Body of pancreas (tissue), 4 donors: ENCODE measurements around the gene HEPH. TPM values are rescaled to one million over a fixed set of nuclear protein-coding genes. Genes with fewer than 3 reads are reported as not detected.
"Not testable (repeated sequence)": the region's sequence is repeated elsewhere in the genome, so short reads cannot be mapped to it uniquely, and the experiment has no call there.

Source experiments
- ATAC-seq: fragments of 150-250 bp; one replicate; pipeline ENCODE4 v1.9.1; 2016
- DNase-seq, 4 donors: peaks; one replicate each; pipeline ENCODE4 v3.0.0-alpha.2; 2019
- H3K27ac ChIP-seq, 4 donors: fragments of 200-600 bp; sonication (generic); 1 replicate in 3 of 4; 2 replicates in 1 of 4; pipeline versions ENCODE4 v1.5.1 to v1.6.1; 2016 to 2019; ENCODE audit warnings: mild to moderate bottlenecking in 1 of 4, mixed read lengths in 1 of 4, moderate library complexity in 1 of 4
- H3K27me3 ChIP-seq, 2 donors: fragments of 200-600 bp; sonication (generic); one replicate each; pipeline ENCODE4 v1.6.0; 2016; ENCODE audit warnings: mild to moderate bottlenecking in 1 of 2
- H3K36me3 ChIP-seq, 2 donors: fragments of 200-600 bp; sonication (generic); replicated peaks in 1 of 2; 2 replicates each; pipeline ENCODE4 v1.5.1; 2016; ENCODE audit warnings: low read depth in 2 of 2; ENCODE audit not compliant: insufficient read depth in 1 of 2
- H3K4me1 ChIP-seq: fragments of 200-600 bp; sonication (generic); one replicate; pipeline ENCODE4 v1.6.0; 2016
- H3K4me3 ChIP-seq, 2 donors: fragments of 200-600 bp; sonication (generic); 1 replicate in 1 of 2; 2 replicates in 1 of 2; pipeline ENCODE4 v1.5.1; 2016 to 2019
- H3K9me3 ChIP-seq, 3 donors: fragments of 200-600 bp; sonication (generic); 1 replicate in 2 of 3; 2 replicates in 1 of 3; pipeline ENCODE4 v1.5.1; 2016
- POLR2A ChIP-seq, 3 donors: fragments of 450-650 bp; IDR thresholded peaks; one replicate each; pipeline ENCODE4 v1.6.1; 2016; ENCODE audit warnings: antibody characterized with exemption in 3 of 3, mild to moderate bottlenecking in 2 of 3
- WGBS, 2 donors: methylation state at CpG; one replicate each; pipeline ENCODE4 v1.1.5; 2017; 5-methylcytosine and 5-hydroxymethylcytosine counted together
- intact Hi-C: fragments of 100-400 bp; cut with DNase I; formaldehyde crosslinking; loops from one replicate; pipeline ENCODE4 v1.15.1; 2023
- total RNA-seq, 2 donors: library from RNA; depleted of rRNA; stranded (reverse); fragments of >200 nt; gene quantifications; one replicate each; pipeline ENCODE4 v1.1.0, GENCODE V29; 2016
- TF ChIP-seq, protein P1 (sequence below), 7 experiments: fragments of 450-650 bp in 4 of 7; fragments of 200-600 bp in 3 of 7; sonication (generic) in 3 of 7; IDR thresholded peaks; one replicate each; pipeline ENCODE4 v1.5.1; 2016 to 2019; ENCODE audit warnings: antibody characterized with exemption in 7 of 7

Gene HEPH
- total RNA-seq, 2 donors from 2014 or later: 2.3 to 4.2 TPM

DNA sequence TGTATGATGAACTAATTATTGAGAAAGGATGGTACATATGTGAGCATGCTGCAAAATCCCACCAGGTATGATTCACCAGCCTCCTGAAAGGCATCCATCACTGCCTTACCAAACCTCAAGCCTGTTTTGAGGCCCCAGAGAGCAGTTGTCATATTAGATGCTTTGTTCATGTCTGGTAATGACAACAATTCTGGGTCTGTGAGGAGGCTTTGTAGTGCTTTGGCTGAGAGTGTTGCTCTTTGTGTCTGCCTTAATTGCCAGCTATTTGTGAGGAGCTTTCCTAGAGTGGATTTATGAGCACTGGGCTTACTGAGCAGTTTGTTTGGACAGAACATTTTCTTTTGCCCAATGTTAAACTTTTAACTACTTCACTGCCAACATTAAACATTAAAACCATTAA is 69.2 kb downstream of the HEPH start:
- DNase-seq (no peak), ATAC-seq (no peak)
- no peak overlapping the region for H3K4me3 ChIP-seq
- H3K9me3 ChIP-seq: no peaks in the 10 kb centered on the region
- H3K27ac ChIP-seq: no peak overlapping the region
- no peaks in the 10 kb centered on the region for H3K36me3 ChIP-seq
- intact Hi-C loops: no loop called here
- H3K4me1 ChIP-seq: no peaks in the 10 kb centered on the region
- TF ChIP-seq POLR2A (IDR thresholded peaks at IDR 0.05): no peak
- TF ChIP-seq, protein P1, sequence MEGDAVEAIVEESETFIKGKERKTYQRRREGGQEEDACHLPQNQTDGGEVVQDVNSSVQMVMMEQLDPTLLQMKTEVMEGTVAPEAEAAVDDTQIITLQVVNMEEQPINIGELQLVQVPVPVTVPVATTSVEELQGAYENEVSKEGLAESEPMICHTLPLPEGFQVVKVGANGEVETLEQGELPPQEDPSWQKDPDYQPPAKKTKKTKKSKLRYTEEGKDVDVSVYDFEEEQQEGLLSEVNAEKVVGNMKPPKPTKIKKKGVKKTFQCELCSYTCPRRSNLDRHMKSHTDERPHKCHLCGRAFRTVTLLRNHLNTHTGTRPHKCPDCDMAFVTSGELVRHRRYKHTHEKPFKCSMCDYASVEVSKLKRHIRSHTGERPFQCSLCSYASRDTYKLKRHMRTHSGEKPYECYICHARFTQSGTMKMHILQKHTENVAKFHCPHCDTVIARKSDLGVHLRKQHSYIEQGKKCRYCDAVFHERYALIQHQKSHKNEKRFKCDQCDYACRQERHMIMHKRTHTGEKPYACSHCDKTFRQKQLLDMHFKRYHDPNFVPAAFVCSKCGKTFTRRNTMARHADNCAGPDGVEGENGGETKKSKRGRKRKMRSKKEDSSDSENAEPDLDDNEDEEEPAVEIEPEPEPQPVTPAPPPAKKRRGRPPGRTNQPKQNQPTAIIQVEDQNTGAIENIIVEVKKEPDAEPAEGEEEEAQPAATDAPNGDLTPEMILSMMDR (IDR thresholded peaks at IDR 0.05): no peak
- H3K27me3 ChIP-seq: no peaks in the 10 kb centered on the region

DNA sequence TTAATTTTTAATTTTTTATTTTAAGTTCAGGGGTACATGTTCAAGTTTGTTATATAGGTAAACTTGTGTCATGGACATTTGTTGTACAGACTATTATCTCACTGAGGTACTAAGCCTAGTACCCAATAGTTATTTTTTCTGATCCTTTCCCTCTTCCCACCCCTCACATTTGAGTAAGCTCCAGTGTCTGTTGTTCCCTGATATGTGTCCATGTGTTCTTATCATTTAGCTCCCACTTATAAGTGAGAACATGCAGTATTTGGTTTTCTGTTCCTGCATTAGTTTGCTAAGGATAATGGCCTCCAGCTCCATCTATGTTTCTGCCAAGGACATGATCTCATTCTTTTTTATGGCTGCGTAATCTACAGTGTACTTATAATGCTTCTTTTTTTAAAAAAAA is 69.9 kb downstream of the HEPH start:
- intact Hi-C loops: not testable (repeated sequence)

DNA sequence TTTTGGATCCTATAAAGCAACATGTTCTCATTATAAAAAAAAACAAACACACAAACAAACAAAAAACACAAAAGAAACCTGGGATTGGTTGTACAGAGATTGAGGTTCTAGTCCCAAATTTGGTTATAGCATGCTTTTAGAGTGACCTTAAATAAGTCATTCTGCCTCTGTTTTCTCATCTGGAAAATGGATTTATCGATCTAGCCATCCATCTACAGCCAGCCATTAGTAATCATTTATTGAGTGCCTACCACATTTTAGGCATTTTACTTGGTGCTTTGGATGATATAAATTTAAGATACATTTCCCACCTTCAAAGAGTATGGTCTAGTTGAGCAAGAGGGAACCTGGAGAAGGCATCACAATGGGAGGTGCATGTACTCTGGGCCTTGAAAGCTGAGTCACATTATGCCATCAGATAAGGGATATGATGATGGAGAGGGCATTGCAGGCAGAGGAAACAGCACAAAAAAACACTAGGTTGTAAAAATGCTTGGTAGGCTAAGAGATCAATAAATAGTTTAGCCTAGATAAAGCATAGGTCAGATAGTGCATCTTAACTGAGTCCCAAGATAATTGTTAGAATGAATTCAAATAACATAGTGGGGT is 91.4 kb downstream of the HEPH start:
- no peaks in the 10 kb centered on the region for H3K4me1 ChIP-seq
- H3K36me3 ChIP-seq: no peaks in the 10 kb centered on the region
- H3K4me3 ChIP-seq: no peak overlapping the region
- no peaks in the 10 kb centered on the region for H3K27me3 ChIP-seq
- DNase-seq: no peak
- intact Hi-C loops: no loop called here
- H3K27ac ChIP-seq: no peak overlapping the region
- no peak for ATAC-seq
- 65 to 69% methylated on average over 1 of the region's 1 CpG for WGBS, 2 donors
- TF ChIP-seq, protein P1 (IDR thresholded peaks at IDR 0.05): no peak
- TF ChIP-seq POLR2A (IDR thresholded peaks at IDR 0.05): no peak
- H3K9me3 ChIP-seq: no peaks in the 10 kb centered on the region

More for the DNA sequence above, 69.9 kb downstream of the HEPH start:
- ATAC-seq, H3K9me3 ChIP-seq, H3K36me3 ChIP-seq, H3K4me1 ChIP-seq, H3K27me3 ChIP-seq, DNase-seq, H3K4me3 ChIP-seq, H3K27ac ChIP-seq: not testable (repeated sequence)
- WGBS, 2 donors: 77 to 94% methylated on average over 1 of the region's 1 CpG

DNA sequence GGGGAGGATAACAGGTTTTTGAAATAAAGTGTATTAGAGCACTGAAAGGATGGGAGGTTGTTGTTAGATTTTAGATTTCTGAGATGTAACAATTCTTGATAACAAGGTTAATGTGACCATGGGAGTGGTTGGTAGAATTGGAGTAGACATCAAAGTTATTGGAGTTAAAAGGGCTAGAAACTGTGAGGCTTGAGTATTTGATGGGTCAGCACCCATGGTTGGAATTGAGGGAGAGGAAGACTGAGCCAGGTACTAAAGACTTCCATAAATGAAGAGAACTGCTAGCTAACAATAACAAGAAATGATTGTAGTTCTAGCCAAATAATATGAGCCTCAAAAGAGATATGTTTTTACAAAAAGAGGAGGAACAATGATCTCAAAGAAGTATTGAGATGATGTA is 98.8 kb downstream of the HEPH start:
- no peak for DNase-seq
- Histone ChIP-seq H3K4me1 (no peaks in the 10 kb centered on the region), H3K27ac (no peak overlapping the region), H3K36me3 (no peaks in the 10 kb centered on the region), H3K9me3 (no peaks in the 10 kb centered on the region), H3K27me3 (no peaks in the 10 kb centered on the region), H3K4me3 (no peak overlapping the region)
- no peak for TF ChIP-seq POLR2A (IDR thresholded peaks at IDR 0.05)
- TF ChIP-seq, protein P1 (IDR thresholded peaks at IDR 0.05): no peak
- intact Hi-C loops: no loop called here
- no peak for ATAC-seq

Other genes with a start within 250 kb of the HEPH start
- 10 to 100 TPM; 14.8 to 38.9 TPM for gene VSIG4, start 124.2 kb upstream of the HEPH start, total RNA-seq